ENCODE results near the gene GCLM.
"Not testable (repeated sequence)": the region's sequence is repeated elsewhere in the genome, so short reads cannot be mapped to it uniquely, and the experiment has no call there.

GCLM gene
- total RNA-seq, result 18.8 reads per million, percentile 45 among the genes with 10 or more reads in this experiment

- DNase-seq, result peak; percentile 85
Observed at GRCh38 chr1:93909146-93910050, at the start of gene GCLM. Gene GCLM (minus strand): TSS chr1:93909430. CDS start chr1:93909163, 267 bp downstream.

DNA sequence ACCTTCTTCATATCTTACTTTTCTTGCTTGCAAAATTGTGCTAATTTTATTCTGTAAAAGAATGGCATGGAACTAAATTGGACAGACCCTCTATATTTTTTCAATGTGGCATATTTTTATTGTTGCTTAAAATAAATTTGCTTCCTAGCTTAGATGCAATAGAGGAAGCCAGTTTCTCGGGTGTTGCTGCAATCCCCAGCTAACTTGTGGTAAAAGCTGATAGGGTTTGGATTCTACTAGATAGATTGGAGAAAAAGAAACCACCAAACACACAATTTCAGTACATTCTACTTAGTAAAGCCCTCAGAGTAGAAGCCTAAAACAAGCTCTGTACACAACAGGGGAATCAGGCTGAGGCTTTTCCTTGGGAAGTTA lies 49.5 kb upstream of the GCLM start:
- DNase-seq, result no peak

GRCh38 chr1:93958032-93958725 lies 48.9 kb upstream of the GCLM start:
- no peak for DNase-seq

DNA sequence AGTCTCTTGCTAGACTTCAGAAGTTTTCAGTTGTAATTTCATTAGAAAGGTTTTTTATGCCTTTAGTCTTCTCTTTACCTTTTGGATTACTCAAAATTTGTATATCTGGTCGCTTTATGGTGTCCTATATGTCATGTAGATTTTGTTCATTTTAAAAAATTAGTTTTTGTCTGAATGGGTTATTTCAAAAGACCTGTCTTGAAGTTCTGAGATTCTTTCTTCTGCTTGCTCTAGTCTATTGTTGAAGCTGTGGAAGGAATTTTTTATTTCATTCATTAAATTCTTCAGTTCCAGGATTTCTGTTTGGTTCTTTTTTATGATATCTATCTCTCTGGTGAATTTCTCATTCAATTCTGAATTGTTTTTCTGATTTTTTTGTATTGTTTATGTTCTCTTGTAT lies 46.5 kb upstream of the GCLM start:
- DNase-seq, result no peak

DNA sequence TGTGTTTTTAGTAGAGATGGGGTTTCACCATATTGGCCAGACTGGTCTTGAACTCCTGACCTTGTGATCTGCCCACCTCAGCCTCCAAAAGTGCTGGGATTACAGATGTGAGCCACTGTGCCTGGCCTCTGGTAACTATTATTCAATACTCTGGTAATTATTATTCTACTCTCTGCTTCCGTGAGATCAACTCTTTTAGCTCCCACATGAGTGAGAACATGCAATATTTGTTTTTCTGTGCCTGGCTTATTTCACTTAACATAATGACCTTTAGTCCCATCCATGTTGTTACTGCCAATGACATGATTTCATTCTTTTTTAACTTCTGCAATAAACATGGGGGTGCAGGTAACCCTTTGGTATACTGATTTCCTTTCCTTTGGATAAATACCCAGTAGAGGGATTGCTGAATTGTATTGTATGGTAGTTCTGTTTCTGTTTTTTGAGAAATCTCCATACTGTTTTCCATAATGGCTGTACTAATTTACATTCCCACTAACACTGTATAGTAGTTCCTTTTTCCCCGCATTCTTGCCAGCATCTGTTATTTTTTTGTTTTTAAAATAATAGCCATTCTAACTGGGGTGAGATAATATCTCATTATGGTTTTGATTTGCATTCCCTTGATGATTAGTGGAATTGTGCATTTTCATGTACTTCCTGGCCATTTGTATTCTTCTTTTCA lies 37.9 kb upstream of the GCLM start:
- DNase-seq, result not testable (repeated sequence)

- no peak for DNase-seq
Observed at GRCh38 chr1:93938461-93939145, 29.4 kb upstream of the GCLM start.

DNA sequence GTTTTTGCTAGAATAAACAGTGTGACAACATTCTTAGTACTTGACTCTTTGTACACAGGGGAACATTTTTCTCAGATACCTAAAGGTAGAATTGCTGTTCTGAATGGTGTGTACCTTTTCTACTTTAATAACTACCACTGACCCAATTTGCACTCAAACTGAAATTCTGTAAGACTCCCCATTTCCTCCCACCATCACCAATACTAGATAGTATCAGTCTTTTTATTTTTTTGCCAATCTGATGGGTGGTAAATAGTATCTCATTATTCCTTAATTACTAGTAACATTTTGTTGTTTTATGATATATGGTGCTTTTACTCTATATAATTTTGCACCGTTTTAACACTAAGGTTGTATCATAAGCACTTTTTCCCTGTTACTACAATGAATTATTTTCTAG lies 28.8 kb upstream of the GCLM start:
- no peak for DNase-seq

DNA sequence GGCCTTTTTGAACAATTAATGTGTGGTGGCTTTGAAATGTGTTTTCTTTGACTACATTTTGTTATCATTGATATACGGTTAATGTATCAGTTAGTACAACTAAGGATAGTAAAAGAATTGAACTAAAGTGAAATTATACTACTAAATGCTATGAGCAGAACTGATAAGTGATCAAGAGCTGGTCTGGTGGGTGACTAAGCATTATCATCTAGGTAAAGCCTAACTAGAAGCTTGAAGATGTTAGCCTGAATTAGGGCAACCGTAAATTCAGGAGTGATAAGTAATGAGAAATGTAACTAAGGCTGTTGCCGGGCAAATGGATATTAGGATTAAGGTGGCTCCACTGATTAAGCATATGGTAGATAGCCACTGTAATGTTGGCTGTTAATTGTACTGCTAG lies 16.0 kb upstream of the GCLM start:
- DNase-seq, result no peak

GRCh38 chr1:93919780-93920179 lies 10.6 kb upstream of the GCLM start:
- no peak for DNase-seq

DNA sequence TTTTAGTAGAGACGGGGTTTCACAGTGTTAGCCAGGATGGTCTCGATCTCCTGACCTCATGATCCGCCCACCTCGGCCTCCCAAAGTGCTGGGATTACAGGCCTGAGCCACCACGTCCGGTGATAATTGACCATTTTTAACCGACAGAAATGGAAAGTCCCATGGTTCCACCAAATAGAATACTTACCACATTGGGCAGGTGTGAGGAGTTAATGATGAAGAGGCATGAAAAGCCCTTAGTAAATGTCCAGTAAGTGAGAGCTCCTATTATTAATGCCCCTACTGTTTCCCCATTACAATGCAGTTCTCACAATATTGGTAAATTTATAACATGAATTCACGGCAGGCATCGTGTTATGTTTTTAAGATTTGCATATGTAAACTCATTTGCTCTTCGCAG lies 8.1 kb upstream of the GCLM start:
- no peak for DNase-seq

GRCh38 chr1:93910880-93911279 lies 1.6 kb upstream of the GCLM start:
- DNase-seq, result not testable (repeated sequence)

DNA sequence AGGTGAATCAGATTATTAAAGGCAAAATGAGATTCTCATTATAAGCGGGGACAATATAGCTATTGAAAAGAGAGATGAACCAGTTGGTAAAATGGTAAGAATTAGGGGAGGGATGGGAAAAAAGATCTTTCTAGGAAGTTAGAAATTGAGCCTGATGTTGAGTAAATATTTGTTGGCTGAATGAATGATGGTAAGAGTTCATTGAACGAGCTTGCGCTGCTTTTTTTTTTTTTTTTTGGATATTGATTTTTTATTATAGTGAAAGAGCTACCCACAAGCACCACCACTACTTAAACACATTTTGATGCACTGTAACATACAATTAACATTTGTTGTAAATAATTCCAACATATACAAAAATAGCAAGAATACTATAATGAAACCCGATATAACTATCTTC lies 1.1 kb upstream of the GCLM start:
- DNase-seq, result no peak

- peak; percentile 35 for DNase-seq
Observed at GRCh38 chr1:93908394-93909145, 660 bp downstream of the GCLM start.

GRCh38 chr1:93907718-93908117 lies 1.5 kb downstream of the GCLM start:
- DNase-seq, result no peak

DNA sequence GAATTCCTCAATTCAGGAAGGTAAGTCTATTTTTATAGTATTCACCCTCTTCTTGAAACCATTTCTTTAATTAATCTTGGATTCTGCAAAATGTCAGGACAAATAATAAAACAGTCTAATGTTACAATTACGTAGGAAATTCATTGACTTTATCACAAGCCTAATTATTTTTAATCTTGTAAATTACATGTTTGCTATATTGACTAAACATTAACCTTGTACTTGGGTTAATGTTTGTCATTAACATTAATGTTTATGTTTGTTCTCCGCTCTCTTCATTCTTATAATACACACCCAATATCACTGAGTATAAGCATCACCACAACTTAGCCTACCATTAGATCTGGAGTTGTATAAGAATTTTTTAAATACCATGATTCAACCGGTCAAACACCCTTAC lies 2.8 kb downstream of the GCLM start:
- DNase-seq, result no peak

DNA sequence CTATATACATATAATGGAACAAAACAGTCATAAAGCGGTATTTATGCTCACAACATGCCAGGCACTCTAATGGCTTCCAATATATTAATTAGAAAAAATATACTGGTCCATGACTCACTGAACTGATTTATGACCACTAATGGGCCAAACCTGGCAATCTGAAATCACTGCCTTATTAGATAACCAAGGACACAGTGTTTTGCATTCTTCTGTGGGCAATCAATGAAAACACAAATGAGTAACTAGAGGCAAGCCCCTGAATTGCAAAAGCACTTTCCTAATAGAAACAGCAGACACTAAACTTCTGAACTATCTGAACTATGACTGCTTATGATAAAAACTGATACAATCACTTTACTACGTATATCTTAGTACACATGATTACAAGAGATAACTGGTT lies 3.5 kb downstream of the GCLM start:
- DNase-seq, result no peak

DNA sequence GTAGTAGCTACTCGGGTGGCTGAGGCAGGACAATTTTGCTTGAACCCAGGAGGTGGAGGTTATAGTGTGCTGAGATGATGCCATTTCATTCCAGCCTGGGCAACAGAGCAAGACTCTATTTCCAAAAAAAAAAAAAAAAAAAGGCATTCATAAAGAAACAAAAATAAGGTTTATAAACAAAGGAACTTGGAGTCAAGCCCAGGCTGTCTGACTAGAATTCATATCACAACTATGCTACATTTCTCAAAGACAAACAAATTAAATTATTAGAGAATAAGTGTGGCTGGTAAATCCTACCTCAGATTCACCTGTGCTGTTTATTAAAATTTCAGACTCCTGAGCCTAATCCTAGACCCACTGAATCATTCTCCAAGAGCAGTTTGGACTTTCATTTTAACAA lies 4.2 kb downstream of the GCLM start:
- no peak for DNase-seq

DNA sequence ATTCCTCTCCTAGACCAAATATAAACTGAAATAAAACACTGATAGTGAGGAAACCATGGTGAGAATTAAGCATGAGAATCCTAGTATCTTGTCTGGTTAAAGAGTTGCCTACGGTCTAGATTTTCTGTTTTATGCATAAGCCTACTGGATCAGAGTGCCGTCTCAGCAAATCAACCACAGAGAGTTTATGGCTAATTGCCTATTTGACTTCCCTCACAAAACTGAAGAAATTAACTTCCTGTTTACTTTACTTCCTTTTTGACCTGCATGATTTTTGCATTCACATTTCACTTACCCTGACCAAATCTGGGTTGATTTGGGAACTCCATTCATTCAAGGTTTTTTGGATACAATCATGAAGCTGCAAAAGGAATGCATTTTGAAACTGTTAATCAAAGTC lies 5.0 kb downstream of the GCLM start:
- no peak for DNase-seq

DNA sequence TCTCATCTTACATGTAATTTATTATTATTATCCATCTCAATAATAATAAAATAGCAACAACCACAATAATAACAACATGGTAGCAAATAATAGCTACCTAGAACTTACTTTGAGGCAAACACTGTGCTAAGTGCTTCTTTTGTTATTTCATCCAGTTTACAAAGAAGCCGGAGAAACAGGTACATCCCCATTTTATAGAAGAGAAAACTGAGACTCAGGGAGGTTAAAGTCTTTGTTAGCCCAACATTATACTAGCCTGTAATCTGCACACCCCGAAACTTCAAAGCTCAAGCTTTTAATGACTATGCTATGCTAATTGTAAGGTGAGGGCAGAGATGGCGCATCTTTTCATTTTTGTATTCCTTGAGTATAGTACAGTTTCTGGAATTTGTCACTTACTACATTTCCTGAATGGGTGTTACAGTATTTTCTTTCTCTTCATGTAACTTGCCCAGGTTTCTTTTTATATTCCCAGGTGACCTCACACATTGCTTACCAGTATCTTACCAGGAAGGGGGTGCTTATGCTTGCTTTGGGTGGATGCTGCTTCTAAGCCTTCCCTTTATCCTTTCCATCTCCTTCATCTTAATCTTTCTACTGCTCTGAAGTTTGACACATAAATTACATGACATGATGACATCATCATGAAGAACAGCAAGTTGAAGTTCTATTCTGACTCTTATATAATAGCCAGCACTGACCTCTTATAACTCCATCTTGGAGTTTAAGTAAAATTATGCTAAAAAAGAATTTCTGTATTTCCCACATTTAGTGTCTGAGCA lies 8.3 kb downstream of the GCLM start:
- no peak for DNase-seq

DNA sequence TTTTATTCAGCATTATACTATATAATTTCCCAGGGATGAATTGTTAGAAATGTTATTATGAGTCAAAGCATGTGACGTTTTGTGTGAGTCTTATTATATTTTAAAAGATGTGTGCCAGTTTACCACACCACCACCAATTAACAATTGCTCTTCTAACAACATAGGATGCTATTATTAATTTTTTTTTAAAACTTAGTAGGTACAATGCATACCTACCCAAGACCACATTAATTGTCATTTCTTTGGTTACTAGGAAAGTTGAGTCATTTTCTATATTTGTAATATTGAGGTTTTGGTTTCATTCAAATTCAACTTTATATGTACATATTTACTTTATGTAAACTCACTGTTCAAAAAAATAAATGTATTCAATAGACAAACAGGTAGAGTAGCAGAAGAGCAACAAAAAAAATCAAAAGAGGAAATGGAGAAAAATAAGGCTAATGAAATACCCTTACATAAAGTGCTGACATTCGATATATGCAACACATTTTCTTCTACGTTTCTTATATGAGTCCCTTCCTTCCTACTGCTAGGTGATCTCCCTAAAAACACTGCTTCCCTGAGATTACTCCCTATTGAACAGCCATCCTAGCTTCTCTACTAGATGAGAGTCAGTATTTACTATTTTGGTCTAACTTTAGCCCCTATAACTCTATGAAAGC lies 9.6 kb downstream of the GCLM start:
- no peak for DNase-seq

DNA sequence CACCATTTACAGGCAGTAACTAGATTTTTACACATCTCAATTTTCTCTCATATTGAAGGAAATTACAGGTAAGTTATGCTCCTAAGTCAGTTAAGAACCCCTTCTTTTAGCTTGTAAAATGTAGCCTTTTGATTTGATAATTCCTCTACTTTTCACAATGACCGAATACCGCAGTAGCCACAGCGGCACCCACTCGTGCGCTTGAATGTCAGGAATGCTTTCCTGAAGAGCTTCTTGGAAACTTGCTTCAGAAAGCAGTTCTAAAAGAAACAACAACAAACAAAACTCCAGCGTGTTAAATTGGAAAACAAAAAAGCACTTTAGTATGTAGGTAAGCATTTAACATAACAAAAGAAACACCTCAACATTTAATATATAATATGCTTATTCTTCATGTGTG lies 20.3 kb downstream of the GCLM start:
- no peak for DNase-seq

Data from effector CD4-positive, alpha-beta T cell (primary cell).